CD14-positive monocyte (primary cell): ENCODE measurements around the gene SLC7A5. TPM values are rescaled to one million over a fixed set of nuclear protein-coding genes. Genes with fewer than 3 reads are reported as not detected.

ENCODE experiments used
- DNase-seq, 3 donors: peaks; one replicate each; pipeline ENCODE4 v3.0.0-alpha.2; 2011 to 2022
- H2AFZ ChIP-seq: 2 replicates; pipeline ENCODE4 v1.6.0; 2012; ENCODE audit warnings: mild to moderate bottlenecking, low read depth, low read length, inconsistent platforms; ENCODE audit not compliant: insufficient read depth, poor library complexity, severe bottlenecking
- H3K27ac ChIP-seq, 2 donors: 1 replicate in 1 of 2; 2 replicates in 1 of 2; pipeline ENCODE4 v1.5.1; 2012 to 2013; ENCODE audit warnings: low read length in 2 of 2, control low read depth in 1 of 2, inconsistent platforms in 1 of 2, low read depth in 1 of 2, mild to moderate bottlenecking in 1 of 2
- H3K27me3 ChIP-seq, 2 donors: one replicate each; pipeline versions ENCODE4 v1.6.0 to v1.6.1; 2011 to 2013; ENCODE audit warnings: low read length in 2 of 2; ENCODE audit not compliant: control insufficient read depth in 2 of 2, insufficient read depth in 2 of 2
- H3K36me3 ChIP-seq, 2 donors: replicated peaks in 1 of 2; 1 replicate in 1 of 2; 2 replicates in 1 of 2; pipeline versions ENCODE4 v1.5.1 to v1.6.1; 2012 to 2013; ENCODE audit warnings: low read length in 2 of 2, control low read depth in 1 of 2, inconsistent platforms in 1 of 2, mild to moderate bottlenecking in 1 of 2; ENCODE audit not compliant: insufficient read depth in 2 of 2, control insufficient read depth in 1 of 2
- H3K4me1 ChIP-seq, 2 donors: 1 replicate in 1 of 2; 2 replicates in 1 of 2; pipeline versions ENCODE4 v1.5.1 to v1.6.1; 2012 to 2013; ENCODE audit warnings: low read length in 2 of 2, control low read depth in 1 of 2, inconsistent platforms in 1 of 2, mild to moderate bottlenecking in 1 of 2, moderate library complexity in 1 of 2; ENCODE audit not compliant: insufficient read depth in 2 of 2, control insufficient read depth in 1 of 2
- H3K4me2 ChIP-seq: replicated peaks from 2 replicates; pipeline ENCODE3; 2012; ENCODE audit warnings: low read length, moderate library complexity, mild to moderate bottlenecking; ENCODE audit not compliant: poor library complexity, severe bottlenecking; ENCODE audit errors: extremely low read depth
- H3K4me3 ChIP-seq, 3 experiments: fragments of 200-600 bp in 1 of 3; sonication (generic) in 1 of 3; replicated peaks in 1 of 3; 1 replicate in 2 of 3; 2 replicates in 1 of 3; pipeline ENCODE4 v1.5.1; 2011 to 2013; ENCODE audit warnings: low read length in 3 of 3, mild to moderate bottlenecking in 3 of 3, control low read depth in 2 of 3, low read depth in 2 of 3, inconsistent platforms in 1 of 3, moderate library complexity in 1 of 3
- H3K79me2 ChIP-seq: 2 replicates; pipeline ENCODE4 v1.6.0; 2012; ENCODE audit warnings: mild to moderate bottlenecking, control low read depth, inconsistent platforms, low read length, moderate library complexity; ENCODE audit not compliant: insufficient read depth
- H3K9ac ChIP-seq: 2 replicates; pipeline ENCODE4 v1.6.0; 2017; ENCODE audit warnings: low read length, mild to moderate bottlenecking; ENCODE audit not compliant: insufficient read depth, poor library complexity, severe bottlenecking
- H3K9me3 ChIP-seq, 2 donors: replicated peaks in 1 of 2; 1 replicate in 1 of 2; 2 replicates in 1 of 2; pipeline versions ENCODE4 v1.5.1 to v1.6.1; 2012 to 2013; ENCODE audit warnings: low read length in 2 of 2, control low read depth in 1 of 2; ENCODE audit not compliant: control insufficient read depth in 1 of 2, insufficient read depth in 1 of 2
- H4K20me1 ChIP-seq: 2 replicates; pipeline ENCODE4 v1.6.0; 2012; ENCODE audit warnings: mild to moderate bottlenecking, low read length, control low read depth, moderate library complexity; ENCODE audit not compliant: insufficient read depth
- H3K27ac Mint-ChIP-seq, 7 donors: one replicate each; pipeline ENCODE4 v1.8.0; 2020; ENCODE audit warnings: mild to moderate bottlenecking in 7 of 7, mixed read lengths in 7 of 7, moderate library complexity in 6 of 7, inconsistent platforms in 2 of 7
- H3K27me3 Mint-ChIP-seq, 3 donors: one replicate each; pipeline ENCODE4 v1.8.0; 2021 to 2022; ENCODE audit warnings: low read depth in 3 of 3, mild to moderate bottlenecking in 3 of 3, mixed read lengths in 3 of 3, moderate library complexity in 3 of 3, inconsistent platforms in 1 of 3
- H3K36me3 Mint-ChIP-seq, 2 donors: one replicate each; pipeline ENCODE4 v1.8.0; 2020; ENCODE audit warnings: mixed read lengths in 2 of 2, inconsistent platforms in 1 of 2, mild to moderate bottlenecking in 1 of 2
- H3K4me1 Mint-ChIP-seq: one replicate; pipeline ENCODE4 v1.8.0; 2020; ENCODE audit warnings: mild to moderate bottlenecking, mixed read lengths
- H3K4me3 Mint-ChIP-seq, 2 donors: one replicate each; pipeline ENCODE4 v1.8.0; 2020; ENCODE audit warnings: mild to moderate bottlenecking in 2 of 2, mixed read lengths in 2 of 2, moderate library complexity in 1 of 2
- H3K9me3 Mint-ChIP-seq, 7 donors: one replicate each; pipeline ENCODE4 v1.8.0; 2020 to 2022; ENCODE audit warnings: mixed read lengths in 7 of 7, mild to moderate bottlenecking in 6 of 7, moderate library complexity in 6 of 7, inconsistent platforms in 2 of 7
- CTCF ChIP-seq: fragments of 200-600 bp; IDR thresholded peaks from one replicate; pipeline ENCODE4 v1.8.0; 2022; ENCODE audit warnings: antibody characterized with exemption, mild to moderate bottlenecking
- WGBS: methylation state at CpG from one replicate; pipeline ENCODE4 v1.1.5; 2013; ENCODE audit warnings: missing lambda C conversion rate; ENCODE audit not compliant: insufficient coverage; 5-methylcytosine and 5-hydroxymethylcytosine counted together
- intact Hi-C, 2 donors: fragments of 100-400 bp; cut with micrococcal nuclease; formaldehyde crosslinking; loops; one replicate each; pipeline versions ENCODE4 v1.15.0 to v1.15.1; 2023
- polyA plus RNA-seq, 3 donors: library from polyadenylated mRNA; depleted of rRNA in 1 of 3; unstranded in 2 of 3; stranded (reverse) in 1 of 3; fragments of 300-500 nt in 2 of 3; fragments of >200 nt in 1 of 3; fragmentation: Illumina TruSeq in 2 of 3; gene quantifications; 1 replicate in 2 of 3; 2 replicates in 1 of 3; pipeline ENCODE4 v1.2.3, GENCODE V29; 2012 to 2021

SLC7A5 gene
- polyA plus RNA-seq, 3 donors = 0.40 to 5.8 (median 1.1) TPM

DNA sequence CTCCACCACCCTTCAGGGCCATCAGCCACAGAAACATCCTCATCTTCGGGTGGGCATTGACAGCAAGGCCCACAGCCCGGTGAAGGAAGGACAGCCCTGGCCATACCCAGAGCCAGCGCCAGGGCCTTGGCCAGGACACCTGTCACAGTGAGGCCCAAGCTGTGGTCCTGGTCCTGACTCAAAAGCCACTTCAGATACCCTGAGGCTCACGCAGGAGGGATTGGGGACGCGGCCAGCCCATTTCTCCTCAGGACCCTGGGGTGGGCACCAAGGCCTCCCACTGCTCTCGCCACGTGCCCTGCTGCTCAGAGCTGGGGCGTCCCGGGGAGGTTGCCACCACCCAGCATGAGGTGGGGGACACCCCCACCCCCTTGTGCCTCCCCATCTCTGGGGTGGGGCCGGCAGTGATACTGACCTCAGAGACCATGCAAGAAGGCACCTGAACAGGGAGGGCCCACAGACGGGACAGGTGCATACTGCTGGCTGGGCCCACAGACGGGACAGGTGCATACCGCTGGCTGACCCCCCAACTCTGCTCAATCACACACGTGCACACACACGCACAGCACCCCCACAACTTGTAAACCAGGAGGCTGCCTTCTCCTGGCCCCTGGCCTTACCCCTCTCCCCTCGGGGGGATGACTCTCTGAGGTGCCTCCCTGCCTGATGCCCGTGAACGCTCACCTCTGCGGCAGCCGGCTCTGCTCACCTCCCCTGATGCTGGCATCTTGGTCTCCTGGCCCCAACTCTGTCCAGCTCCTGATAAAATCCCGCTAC is 14.2 kb downstream of the SLC7A5 start:
- H3K36me3 Mint-ChIP-seq = peaks cover 11 to 17% of the 10 kb centered on the region in 2 donors
- peaks cover 39 to 48% of the 10 kb centered on the region in 2 donors for H3K4me1 ChIP-seq

More for the DNA sequence above, 14.2 kb downstream of the SLC7A5 start:
- Histone ChIP-seq H3K36me3 (peaks cover 0 to 5% of the 10 kb centered on the region in 2 donors), H3K27ac (no peak overlapping the region), H3K79me2 (peaks cover 11% of the 10 kb centered on the region), H3K9ac (no peak overlapping the region), H3K27me3 (no peaks in the 10 kb centered on the region), H3K4me2 (no peak overlapping the region), H2AFZ (no peak overlapping the region), H3K4me3 (no peak overlapping the region), H3K9me3 (no peaks in the 10 kb centered on the region), H4K20me1 (peaks cover 14% of the 10 kb centered on the region)
- TF ChIP-seq CTCF = no peak
- Mint-ChIP-seq H3K9me3 (peaks cover 0 to 2% (median 0%) of the 10 kb centered on the region in 7 donors), H3K27me3 (peaks cover 1 to 4% (median 3%) of the 10 kb centered on the region in 3 donors), H3K4me1 (peaks cover 42% of the 10 kb centered on the region), H3K27ac (peak overlapping the region in 5 of 7 donors; percentile 15 to 87 (median 35)), H3K4me3 (no peak overlapping the region)
- no peak for DNase-seq
- 97% methylated on average over 17 of the region's 22 CpGs for WGBS
- intact Hi-C loops = loop anchor here (5.0 to 10.0 kb wide), 3 partner anchors 52 to 150 kb away; no protein-coding TSS in a partner anchor
